GM19455 (cell line): ENCODE results near the gene GYS2.

ENCODE experiments used
- ATAC-seq: cut with Tn5 transposase; IDR thresholded peaks from one replicate; pipeline ENCODE4 v1.9.1; 2021; ENCODE audit not compliant: unreplicated experiment

Gene GYS2

DNA sequence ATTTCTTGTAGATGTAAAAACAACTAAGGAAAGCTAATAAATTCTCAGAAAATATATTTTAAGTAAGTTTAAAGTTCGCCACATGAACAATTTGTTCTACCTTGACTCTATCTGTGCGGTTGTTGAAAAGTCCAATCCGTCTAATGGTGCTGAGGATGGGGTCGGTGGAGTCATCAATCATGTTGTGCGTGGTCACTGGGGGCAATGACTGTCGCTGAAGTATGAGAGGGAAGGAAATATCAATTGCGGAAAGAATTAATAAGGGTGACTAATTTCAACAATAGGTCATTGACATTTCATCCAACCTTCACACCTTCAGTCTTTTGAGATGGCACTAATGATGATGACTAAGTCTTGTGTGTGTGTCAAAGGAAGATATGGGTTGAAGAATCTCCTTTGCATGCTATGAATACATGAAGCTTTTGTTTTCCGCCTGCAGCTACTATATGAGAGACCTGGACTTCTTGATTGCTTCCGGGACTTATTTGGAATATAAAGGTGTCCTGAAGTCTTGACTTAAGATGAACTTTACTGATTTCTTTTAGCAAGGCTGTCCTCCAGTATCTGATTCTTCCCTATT is 46.5 kb downstream of the GYS2 start:
- no peak for ATAC-seq

GRCh38 chr12:21553329-21553675 is 51.3 kb downstream of the GYS2 start:
- ATAC-seq = no peak

DNA sequence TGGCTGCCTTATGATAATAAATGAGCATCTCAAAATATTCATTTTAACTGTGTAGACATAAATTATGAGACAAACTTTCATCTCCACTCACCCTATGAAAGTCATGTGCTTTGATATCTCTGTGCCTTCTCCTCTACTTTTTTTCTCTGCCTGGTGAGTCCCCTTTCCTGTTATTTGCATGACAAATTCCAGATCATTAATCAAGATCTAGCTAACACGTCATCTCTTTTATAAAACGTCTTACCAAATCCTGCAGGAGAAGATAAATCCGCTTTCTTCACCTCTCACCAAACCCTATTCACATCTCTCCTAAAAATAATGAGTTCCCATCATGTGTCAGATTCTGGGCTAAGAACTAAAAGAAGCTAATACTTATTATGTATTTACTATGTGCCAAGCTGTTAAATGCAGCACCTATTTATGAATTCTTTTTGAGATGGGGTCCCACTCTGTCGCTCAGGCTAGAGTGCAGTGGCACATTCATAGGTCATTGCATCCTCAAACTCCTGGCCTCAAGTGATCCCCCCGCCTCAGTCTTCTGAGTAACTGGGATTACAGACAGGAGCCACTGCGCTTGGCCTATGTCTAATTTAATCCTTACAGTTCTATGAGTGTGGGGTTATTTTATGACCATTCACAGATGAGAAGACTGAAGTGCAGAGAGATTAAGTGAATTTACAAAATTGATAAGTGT is 51.9 kb downstream of the GYS2 start:
- ATAC-seq = no peak

- no peak for ATAC-seq
These were observed 52.7 kb downstream of the GYS2 start for GRCh38 chr12:21551841-21552465.

GRCh38 chr12:21547437-21547836 is 57.2 kb downstream of the GYS2 start:
- no peak for ATAC-seq

DNA sequence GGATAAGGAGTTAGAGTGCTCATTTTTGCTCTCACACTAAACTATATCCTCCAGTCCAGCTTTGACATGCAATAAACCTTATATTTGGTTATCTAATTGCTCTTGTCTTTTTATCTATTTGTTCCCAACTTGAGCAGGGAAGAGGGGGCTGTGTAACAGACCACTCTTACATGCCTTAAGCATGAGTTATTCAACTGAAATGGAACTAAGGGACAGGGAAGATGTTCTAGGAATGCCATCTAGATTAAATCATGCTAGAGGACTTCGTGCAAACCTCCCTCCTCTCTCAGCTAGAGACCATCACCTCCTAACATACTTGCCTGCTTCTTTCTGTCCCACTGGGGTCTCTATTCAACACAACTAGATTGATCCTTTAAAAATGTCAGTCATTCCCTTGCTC is 57.9 kb downstream of the GYS2 start:
- ATAC-seq = no peak

DNA sequence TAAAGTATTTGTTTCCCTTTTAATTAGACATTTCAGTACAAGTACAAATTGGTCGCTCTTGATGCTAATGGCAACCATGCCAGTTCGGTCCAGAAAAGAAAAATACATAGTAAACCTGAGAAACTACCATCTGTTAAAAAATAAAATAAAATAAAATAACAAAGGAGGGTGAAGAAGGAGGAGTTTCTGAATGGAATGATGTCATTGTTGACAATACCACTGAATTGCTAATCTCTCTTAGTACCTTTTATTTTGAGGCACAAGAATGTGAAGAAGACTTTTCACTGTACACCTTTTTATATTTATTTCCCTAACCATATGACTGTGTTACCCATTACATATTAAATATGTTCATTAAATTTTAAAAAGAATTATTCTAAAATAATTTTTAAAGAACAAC is 59.1 kb downstream of the GYS2 start:
- ATAC-seq = no peak

DNA sequence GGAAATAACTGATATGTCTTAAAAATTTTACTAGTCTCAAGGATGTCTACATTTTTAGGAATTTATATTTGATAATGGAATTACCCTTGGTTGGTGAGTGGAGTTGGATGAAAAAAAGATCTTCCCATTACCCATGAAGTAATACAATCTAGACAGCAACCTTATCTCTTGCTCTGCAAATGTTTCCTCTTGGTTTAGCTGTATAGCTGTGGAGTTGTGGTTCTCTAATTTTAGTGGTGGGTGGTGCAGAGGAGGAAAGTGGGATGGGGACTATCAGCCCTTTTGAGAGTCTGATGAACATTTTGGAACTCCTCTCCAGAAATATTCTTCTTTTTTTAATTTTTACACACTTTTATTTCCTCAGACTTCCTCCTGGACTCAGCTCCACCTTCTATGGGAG is 61.5 kb downstream of the GYS2 start:
- ATAC-seq = no peak

DNA sequence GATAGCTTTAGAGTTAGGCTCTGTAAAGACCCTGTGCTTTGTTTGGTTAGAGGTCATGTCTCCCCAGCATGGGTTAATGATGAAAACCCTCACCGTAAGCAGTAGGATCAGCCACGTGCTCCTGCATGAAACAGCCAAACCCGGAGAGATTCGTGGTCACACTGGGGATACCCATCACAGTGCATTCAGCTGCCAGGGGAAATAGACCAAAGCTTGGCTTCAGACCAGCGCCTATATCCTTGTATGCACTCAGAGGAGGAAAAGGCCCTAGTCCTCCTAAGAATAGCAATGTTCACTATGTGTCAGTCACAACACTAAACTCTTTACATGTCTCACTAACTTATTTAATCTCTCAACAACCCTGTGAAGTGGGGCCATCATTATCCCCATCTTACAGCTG is 62.2 kb downstream of the GYS2 start:
- ATAC-seq = no peak

DNA sequence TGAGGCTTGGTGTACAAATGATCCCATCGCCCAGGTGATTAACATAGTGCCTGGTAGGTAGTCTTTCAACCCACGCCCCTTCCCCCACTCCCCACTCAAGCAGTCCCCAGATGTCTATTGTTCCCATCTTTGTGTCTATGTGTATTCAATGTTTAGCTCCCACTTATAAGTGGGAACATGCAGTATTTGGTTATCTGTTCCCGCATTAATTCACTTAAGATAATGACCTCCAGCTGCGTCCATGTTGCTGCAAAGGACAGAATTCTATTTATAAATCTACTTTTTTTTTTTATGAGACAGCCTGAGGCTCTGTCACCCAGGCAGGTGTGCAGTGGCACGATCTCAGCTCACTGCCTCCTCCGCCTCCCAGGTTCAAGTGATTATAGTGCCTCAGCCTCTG is 62.9 kb downstream of the GYS2 start:
- ATAC-seq = no peak

GRCh38 chr12:21539797-21540196 is 64.8 kb downstream of the GYS2 start:
- ATAC-seq = no peak

- ATAC-seq = no peak
These were observed 66.5 kb downstream of the GYS2 start for GRCh38 chr12:21538061-21538653.

GRCh38 chr12:21529456-21529855 is 75.2 kb downstream of the GYS2 start:
- no peak for ATAC-seq

GRCh38 chr12:21528953-21529352 is 75.7 kb downstream of the GYS2 start:
- ATAC-seq = no peak

GRCh38 chr12:21527451-21528180 is 77.0 kb downstream of the GYS2 start:
- ATAC-seq = peak; percentile 85

GRCh38 chr12:21526721-21527345 is 77.8 kb downstream of the GYS2 start:
- no peak for ATAC-seq

DNA sequence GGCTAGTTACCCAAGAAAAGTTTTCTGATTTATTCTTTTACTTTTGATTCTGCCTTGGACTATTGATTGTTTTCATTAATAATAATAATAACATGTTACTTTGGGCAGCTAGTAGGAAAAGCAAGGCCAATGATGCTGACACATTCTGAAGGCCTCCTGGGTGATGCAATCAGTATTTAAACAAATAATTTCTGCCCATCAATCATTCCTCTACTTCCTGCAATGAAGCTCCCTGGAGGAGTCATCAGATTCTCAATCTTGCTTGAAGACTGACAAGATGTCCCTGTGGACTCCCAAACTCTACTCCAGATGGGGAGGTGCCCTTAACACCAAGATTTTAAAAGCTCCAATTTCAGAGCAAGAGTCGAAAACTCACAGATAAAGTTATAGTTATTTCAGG is 78.6 kb downstream of the GYS2 start, which contains the start of gene SPX:
Gene SPX, plus strand, starts transcription at position 244 of the 400 bp plus-strand sequence. CDS start 177 bp downstream, outside the sequence.
- ATAC-seq = no peak

GRCh38 chr12:21523148-21523547 is 81.5 kb downstream of the GYS2 start:
- no peak for ATAC-seq

GRCh38 chr12:21521541-21521940 is 83.1 kb downstream of the GYS2 start:
- no peak for ATAC-seq

GRCh38 chr12:21518451-21518850 is 86.2 kb downstream of the GYS2 start:
- ATAC-seq = no peak

DNA sequence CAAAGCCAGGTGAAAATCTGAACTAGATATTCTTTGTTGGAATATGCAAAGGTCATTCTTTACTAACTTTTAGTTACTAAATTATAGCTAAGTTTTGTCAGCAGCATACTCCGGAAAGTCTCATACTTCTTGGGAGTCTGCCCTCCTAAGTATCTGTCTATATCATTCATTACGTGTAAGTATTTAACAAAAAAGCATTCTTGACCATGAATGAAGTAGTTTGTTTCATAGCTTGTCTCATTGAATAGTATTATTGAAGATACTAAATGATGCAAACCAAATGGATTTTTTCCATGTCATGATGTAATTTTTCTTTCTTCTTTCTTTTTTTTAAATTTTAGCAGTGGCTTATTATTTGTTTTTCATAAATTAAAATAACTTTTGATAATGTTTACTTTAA is 88.4 kb downstream of the GYS2 start:
- no peak for ATAC-seq
